Keratinocyte (primary cell): ENCODE results near the gene PRR29.

Experiments
- EZH2 ChIP-seq: IDR thresholded peaks from one replicate; pipeline ENCODE4 v1.6.1; 2012; ENCODE audit warnings: inconsistent platforms, mild to moderate bottlenecking, low read length, moderate library complexity
- TF ChIP-seq, protein P1 (sequence below), 3 experiments: IDR thresholded peaks in 1 of 3; conservative IDR thresholded peaks in 1 of 3; optimal IDR thresholded peaks in 1 of 3; 2 replicates in 2 of 3; 3 replicates in 1 of 3; pipeline versions ENCODE3 to v1.5.1; 2011; ENCODE audit warnings: low read length in 3 of 3, mild to moderate bottlenecking in 3 of 3, moderate library complexity in 2 of 3, control low read depth in 1 of 3, inconsistent platforms in 1 of 3; ENCODE audit not compliant: insufficient read depth in 2 of 3; ENCODE audit errors: extremely low read depth in 1 of 3

DNA sequence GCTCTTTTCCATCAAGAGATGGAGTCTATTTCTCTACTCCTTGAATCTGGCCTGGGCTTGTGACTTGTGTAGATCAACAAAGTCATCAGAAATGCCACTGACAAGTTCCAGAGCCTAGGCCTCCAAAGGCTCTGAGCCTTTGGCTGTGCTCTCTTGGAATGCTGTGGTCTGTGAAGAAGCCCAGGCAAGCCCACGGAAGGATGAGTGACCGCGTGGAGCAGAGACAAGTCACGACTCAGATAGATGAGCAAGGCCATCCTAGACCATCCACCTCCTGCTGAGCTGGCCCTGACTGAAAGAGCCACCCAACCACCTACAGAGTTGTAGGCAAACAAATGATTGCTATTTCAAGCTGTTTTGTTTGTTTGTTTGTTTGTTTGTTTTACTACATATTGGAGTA, 33.9 kb downstream of the PRR29 start:
- TF ChIP-seq, protein P1, sequence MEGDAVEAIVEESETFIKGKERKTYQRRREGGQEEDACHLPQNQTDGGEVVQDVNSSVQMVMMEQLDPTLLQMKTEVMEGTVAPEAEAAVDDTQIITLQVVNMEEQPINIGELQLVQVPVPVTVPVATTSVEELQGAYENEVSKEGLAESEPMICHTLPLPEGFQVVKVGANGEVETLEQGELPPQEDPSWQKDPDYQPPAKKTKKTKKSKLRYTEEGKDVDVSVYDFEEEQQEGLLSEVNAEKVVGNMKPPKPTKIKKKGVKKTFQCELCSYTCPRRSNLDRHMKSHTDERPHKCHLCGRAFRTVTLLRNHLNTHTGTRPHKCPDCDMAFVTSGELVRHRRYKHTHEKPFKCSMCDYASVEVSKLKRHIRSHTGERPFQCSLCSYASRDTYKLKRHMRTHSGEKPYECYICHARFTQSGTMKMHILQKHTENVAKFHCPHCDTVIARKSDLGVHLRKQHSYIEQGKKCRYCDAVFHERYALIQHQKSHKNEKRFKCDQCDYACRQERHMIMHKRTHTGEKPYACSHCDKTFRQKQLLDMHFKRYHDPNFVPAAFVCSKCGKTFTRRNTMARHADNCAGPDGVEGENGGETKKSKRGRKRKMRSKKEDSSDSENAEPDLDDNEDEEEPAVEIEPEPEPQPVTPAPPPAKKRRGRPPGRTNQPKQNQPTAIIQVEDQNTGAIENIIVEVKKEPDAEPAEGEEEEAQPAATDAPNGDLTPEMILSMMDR (optimal IDR thresholded peaks at IDR 0.05 in 1 of 3, IDR thresholded peaks at IDR 0.05 in 1 of 3, conservative IDR thresholded peaks at IDR 0.05 in 1 of 3; ENCODE audit: extremely low read depth in 1 of 3, insufficient read depth in 2 of 3, low read length in 3 of 3), result no peak
- TF ChIP-seq EZH2, result no peak
